ENCODE data around the gene BBS10.
"Not testable (repeated sequence)": the region's sequence is repeated elsewhere in the genome, so short reads cannot be mapped to it uniquely, and the experiment has no call there.

BBS10 gene

DNA sequence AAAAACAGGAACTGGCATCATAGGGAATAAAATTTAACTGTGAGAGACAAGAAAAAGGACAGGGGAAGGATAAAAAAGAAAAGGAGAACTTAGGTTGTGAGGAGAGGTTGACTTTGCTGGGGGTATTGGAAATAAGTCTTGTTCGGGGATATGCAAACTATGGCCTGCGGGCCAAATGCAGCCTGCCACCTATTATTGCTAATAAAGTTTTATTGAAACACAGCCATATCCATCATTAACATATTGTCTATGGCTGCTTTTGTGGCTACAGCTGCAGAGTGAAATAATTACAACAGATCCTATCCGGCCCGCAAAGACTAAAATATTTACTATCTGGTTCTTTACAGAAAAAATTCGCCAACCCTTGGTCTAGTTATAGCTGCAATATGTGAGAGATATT lies 18.6 kb downstream of the BBS10 start:
- no peak for DNase-seq (ENCODE audit: low read depth in 2 of 2)

- no peak for DNase-seq (ENCODE audit: low read depth in 2 of 2)
These were observed 19.1 kb downstream of the BBS10 start for GRCh38 chr12:76329159-76329558.

- not testable (repeated sequence) for DNase-seq (ENCODE audit: low read depth in 2 of 2)
These were observed 28.5 kb downstream of the BBS10 start for GRCh38 chr12:76319595-76320319.

- DNase-seq (ENCODE audit: low read depth in 2 of 2): no peak
These were observed 29.2 kb downstream of the BBS10 start for GRCh38 chr12:76318773-76319594.

- DNase-seq (ENCODE audit: low read depth in 2 of 2): no peak
These were observed 30.2 kb downstream of the BBS10 start for GRCh38 chr12:76317976-76318375.

DNA sequence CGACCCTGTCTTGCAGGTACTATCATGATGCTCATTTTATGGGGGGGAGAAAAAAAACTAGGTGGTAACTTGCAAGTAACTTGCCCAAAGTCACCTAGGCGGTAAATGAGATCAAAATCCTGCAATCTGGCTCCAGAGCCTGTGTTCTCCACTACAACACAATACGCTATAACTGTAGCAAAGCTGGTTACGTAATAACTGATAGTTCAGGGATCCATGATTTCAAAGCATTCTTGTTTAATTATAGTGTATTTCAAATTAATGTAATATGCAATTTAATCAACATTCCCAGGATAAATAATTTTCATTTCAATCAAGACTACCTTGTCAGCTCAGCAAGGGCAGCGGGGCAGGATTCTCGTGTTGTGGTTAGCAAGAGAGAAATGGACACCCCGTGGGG lies 31.7 kb downstream of the BBS10 start:
- no peak for DNase-seq (ENCODE audit: low read depth in 2 of 2)

DNA sequence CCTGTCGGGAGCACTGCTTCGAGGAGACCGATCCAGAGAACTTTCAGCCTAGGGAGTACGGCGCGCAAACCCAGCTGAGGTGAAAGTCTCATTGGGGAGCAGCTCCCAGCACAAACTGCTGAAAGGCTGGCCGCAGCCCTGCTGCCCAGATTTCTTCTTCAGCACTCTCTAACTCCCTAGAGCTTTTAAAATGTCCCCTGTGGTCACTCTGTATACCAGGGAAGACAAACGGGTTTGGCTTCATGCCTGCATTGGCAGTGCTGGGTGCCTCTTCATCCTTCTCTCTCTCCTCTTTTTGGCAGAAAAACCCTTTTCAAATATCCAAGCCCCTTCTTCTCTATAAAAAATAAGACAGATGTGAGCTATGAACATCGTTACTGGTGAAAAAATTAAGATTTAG lies 34.9 kb downstream of the BBS10 start:
- DNase-seq (ENCODE audit: low read depth in 2 of 2): no peak

DNA sequence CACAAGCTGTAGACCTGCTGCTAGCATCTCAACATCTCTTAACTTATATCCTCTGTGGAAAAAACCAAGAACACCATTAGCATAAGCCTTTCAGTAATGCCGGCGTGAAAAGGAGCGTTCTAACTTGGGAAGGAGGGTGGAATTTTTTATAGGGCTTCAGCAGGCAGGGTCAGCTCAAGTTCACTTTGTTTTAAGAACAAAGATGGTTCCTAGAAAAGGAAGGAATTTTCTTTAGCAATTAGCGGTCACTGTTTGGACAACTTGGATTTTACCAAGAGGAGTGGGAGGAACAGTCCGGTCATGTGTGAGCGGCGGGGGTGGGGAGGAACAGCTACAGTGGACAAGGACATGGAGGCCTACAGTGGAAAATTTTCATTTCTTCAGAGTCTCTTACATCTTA lies 35.9 kb downstream of the BBS10 start:
- no peak for DNase-seq (ENCODE audit: low read depth in 2 of 2)

GRCh38 chr12:76311796-76312195 lies 36.4 kb downstream of the BBS10 start:
- no peak for DNase-seq (ENCODE audit: low read depth in 2 of 2)

DNA sequence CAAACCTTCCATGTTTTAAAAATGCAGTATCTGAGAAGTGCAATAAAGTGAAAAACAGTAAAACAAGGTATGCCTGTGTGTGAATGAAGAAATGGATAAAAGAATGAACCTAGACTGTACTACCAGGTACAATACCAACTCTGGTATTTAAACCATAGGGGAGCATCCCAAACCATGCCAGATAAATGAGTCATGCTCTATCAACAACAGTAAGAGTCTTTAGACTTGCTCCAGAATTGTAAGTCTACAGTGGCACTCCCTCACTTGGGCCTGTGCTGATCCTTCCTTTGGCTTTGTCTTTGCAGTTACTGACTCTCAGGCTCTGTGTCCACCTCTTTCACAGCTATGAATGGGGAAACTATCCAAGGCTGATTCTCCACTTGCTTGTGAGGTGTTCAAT lies 38.1 kb downstream of the BBS10 start:
- no peak for DNase-seq (ENCODE audit: low read depth in 2 of 2)

GRCh38 chr12:76308866-76309265 lies 39.3 kb downstream of the BBS10 start:
- DNase-seq (ENCODE audit: low read depth in 2 of 2): no peak

GRCh38 chr12:76307083-76307482 lies 41.1 kb downstream of the BBS10 start:
- DNase-seq (ENCODE audit: low read depth in 2 of 2): no peak

- DNase-seq (ENCODE audit: low read depth in 2 of 2): no peak
These were observed 44.2 kb downstream of the BBS10 start for GRCh38 chr12:76303989-76304460.

- no peak for DNase-seq (ENCODE audit: low read depth in 2 of 2)
These were observed 44.9 kb downstream of the BBS10 start for GRCh38 chr12:76303365-76303764.

DNA sequence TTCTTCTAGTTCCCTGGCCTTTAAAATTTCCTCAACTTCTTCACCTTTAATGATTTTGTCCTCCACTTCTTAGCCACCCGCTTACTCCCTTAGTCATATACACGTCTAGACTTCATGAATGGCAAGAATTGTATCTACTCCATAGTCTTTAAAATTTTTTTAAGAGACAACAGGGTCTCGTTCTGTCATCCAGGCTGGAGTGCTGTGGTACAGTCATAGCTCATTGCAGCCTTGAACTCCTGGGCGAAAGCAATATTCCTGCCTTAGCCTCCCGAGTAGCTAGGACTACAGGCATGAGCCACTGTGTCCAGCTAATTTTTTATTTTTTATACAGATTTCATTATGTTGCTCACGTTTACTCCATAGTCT lies 47.9 kb downstream of the BBS10 start:
- no peak for DNase-seq (ENCODE audit: low read depth in 2 of 2)

- DNase-seq (ENCODE audit: low read depth in 2 of 2): no peak
These were observed 48.5 kb downstream of the BBS10 start for GRCh38 chr12:76299536-76300296.
